ENCODE results near the gene PARP12.

PARP12 gene

GRCh38 chr7:140074780-140075179 is 12.0 kb upstream of the PARP12 start:
- TF ChIP-seq JUND (IDR thresholded peaks at IDR 0.05; ENCODE audit: low read depth): no peak
- in situ Hi-C loops (cut with HindIII; ENCODE audit: low pct_unique_long_range_greater_than_20kb, low sequenced_read_pairs): no loop called here
- DNase-seq (ENCODE audit: low read depth in 1 of 2, low spot score in 1 of 2): peak in 1 of 2 experiments; percentile 26

GRCh38 chr7:140070546-140070945 is 7.8 kb upstream of the PARP12 start:
- no peak for TF ChIP-seq JUND (IDR thresholded peaks at IDR 0.05; ENCODE audit: low read depth)
- in situ Hi-C loops (cut with HindIII; ENCODE audit: low pct_unique_long_range_greater_than_20kb, low sequenced_read_pairs): no loop called here
- no peak for DNase-seq (ENCODE audit: low read depth in 1 of 2, low spot score in 1 of 2)

- TF ChIP-seq JUND (IDR thresholded peaks at IDR 0.05; ENCODE audit: low read depth): no peak
- in situ Hi-C loops (cut with HindIII; ENCODE audit: low pct_unique_long_range_greater_than_20kb, low sequenced_read_pairs): no loop called here
- DNase-seq (ENCODE audit: low read depth in 1 of 2, low spot score in 1 of 2): no peak
Observed at GRCh38 chr7:140069298-140069949, 6.7 kb upstream of the PARP12 start.

GRCh38 chr7:140068033-140068432 is 5.3 kb upstream of the PARP12 start:
- no peak for DNase-seq (ENCODE audit: low read depth in 1 of 2, low spot score in 1 of 2)
- in situ Hi-C loops (cut with HindIII; ENCODE audit: low pct_unique_long_range_greater_than_20kb, low sequenced_read_pairs): no loop called here
- TF ChIP-seq JUND (IDR thresholded peaks at IDR 0.05; ENCODE audit: low read depth): no peak

- DNase-seq (ENCODE audit: low read depth in 1 of 2, low spot score in 1 of 2): no peak
- TF ChIP-seq JUND (IDR thresholded peaks at IDR 0.05; ENCODE audit: low read depth): no peak
- in situ Hi-C loops (cut with HindIII; ENCODE audit: low pct_unique_long_range_greater_than_20kb, low sequenced_read_pairs): no loop called here
Observed at GRCh38 chr7:140067052-140067451, 4.3 kb upstream of the PARP12 start.

GRCh38 chr7:140062118-140062527 is 628 bp downstream of the PARP12 start:
- DNase-seq (ENCODE audit: low read depth in 1 of 2, low spot score in 1 of 2): no peak
- in situ Hi-C loops (cut with HindIII; ENCODE audit: low pct_unique_long_range_greater_than_20kb, low sequenced_read_pairs): no loop called here
- no peak for TF ChIP-seq JUND (IDR thresholded peaks at IDR 0.05; ENCODE audit: low read depth)

GRCh38 chr7:140061607-140061930 is 1.2 kb downstream of the PARP12 start:
- DNase-seq (ENCODE audit: low read depth in 1 of 2, low spot score in 1 of 2): no peak
- in situ Hi-C loops (cut with HindIII; ENCODE audit: low pct_unique_long_range_greater_than_20kb, low sequenced_read_pairs): no loop called here
- TF ChIP-seq JUND (IDR thresholded peaks at IDR 0.05; ENCODE audit: low read depth): no peak

GRCh38 chr7:140060788-140061606 is 1.8 kb downstream of the PARP12 start:
- in situ Hi-C loops (cut with HindIII; ENCODE audit: low pct_unique_long_range_greater_than_20kb, low sequenced_read_pairs): no loop called here
- no peak for DNase-seq (ENCODE audit: low read depth in 1 of 2, low spot score in 1 of 2)

GRCh38 chr7:140060243-140060630 is 2.5 kb downstream of the PARP12 start:
- DNase-seq (ENCODE audit: low read depth in 1 of 2, low spot score in 1 of 2): no peak
- in situ Hi-C loops (cut with HindIII; ENCODE audit: low pct_unique_long_range_greater_than_20kb, low sequenced_read_pairs): no loop called here
- no peak for TF ChIP-seq JUND (IDR thresholded peaks at IDR 0.05; ENCODE audit: low read depth)

More at GRCh38 chr7:140060788-140061606, 1.8 kb downstream of the PARP12 start:
- no peak for TF ChIP-seq JUND (IDR thresholded peaks at IDR 0.05; ENCODE audit: low read depth)

GRCh38 chr7:140059273-140060242 is 3.2 kb downstream of the PARP12 start:
- in situ Hi-C loops (cut with HindIII; ENCODE audit: low pct_unique_long_range_greater_than_20kb, low sequenced_read_pairs): no loop called here
- no peak for TF ChIP-seq JUND (IDR thresholded peaks at IDR 0.05; ENCODE audit: low read depth)
- DNase-seq (ENCODE audit: low read depth in 1 of 2, low spot score in 1 of 2): no peak

GRCh38 chr7:140058517-140058916 is 4.2 kb downstream of the PARP12 start:
- no peak for DNase-seq (ENCODE audit: low read depth in 1 of 2, low spot score in 1 of 2)
- TF ChIP-seq JUND (IDR thresholded peaks at IDR 0.05; ENCODE audit: low read depth): no peak
- in situ Hi-C loops (cut with HindIII; ENCODE audit: low pct_unique_long_range_greater_than_20kb, low sequenced_read_pairs): no loop called here

GRCh38 chr7:140057143-140057535 is 5.6 kb downstream of the PARP12 start:
- no peak for TF ChIP-seq JUND (IDR thresholded peaks at IDR 0.05; ENCODE audit: low read depth)
- in situ Hi-C loops (cut with HindIII; ENCODE audit: low pct_unique_long_range_greater_than_20kb, low sequenced_read_pairs): no loop called here
- no peak for DNase-seq (ENCODE audit: low read depth in 1 of 2, low spot score in 1 of 2)
